ENCODE results near the gene CCDC182.

Gene CCDC182

GRCh38 chr17:57720386-57721035 lies 24.6 kb downstream of the CCDC182 start:
- DNase-seq (ENCODE audit: low read depth), result no peak
- H3K4me3 ChIP-seq (ENCODE audit: control insufficient read depth, low read depth, low read length), result no peak overlapping the region
- TF ChIP-seq CTCF (conservative IDR thresholded peaks at IDR 0.05; ENCODE audit: control insufficient read depth, insufficient read depth, low read depth, low read length), result no peak

GRCh38 chr17:57718878-57719277 lies 26.2 kb downstream of the CCDC182 start:
- no peak for TF ChIP-seq CTCF (conservative IDR thresholded peaks at IDR 0.05; ENCODE audit: control insufficient read depth, insufficient read depth, low read depth, low read length)
- no peak overlapping the region for H3K4me3 ChIP-seq (ENCODE audit: control insufficient read depth, low read depth, low read length)
- DNase-seq (ENCODE audit: low read depth), result no peak

GRCh38 chr17:57715981-57716380 lies 29.1 kb downstream of the CCDC182 start:
- TF ChIP-seq CTCF (conservative IDR thresholded peaks at IDR 0.05; ENCODE audit: control insufficient read depth, insufficient read depth, low read depth, low read length), result no peak
- no peak overlapping the region for H3K4me3 ChIP-seq (ENCODE audit: control insufficient read depth, low read depth, low read length)
- DNase-seq (ENCODE audit: low read depth), result no peak

DNA sequence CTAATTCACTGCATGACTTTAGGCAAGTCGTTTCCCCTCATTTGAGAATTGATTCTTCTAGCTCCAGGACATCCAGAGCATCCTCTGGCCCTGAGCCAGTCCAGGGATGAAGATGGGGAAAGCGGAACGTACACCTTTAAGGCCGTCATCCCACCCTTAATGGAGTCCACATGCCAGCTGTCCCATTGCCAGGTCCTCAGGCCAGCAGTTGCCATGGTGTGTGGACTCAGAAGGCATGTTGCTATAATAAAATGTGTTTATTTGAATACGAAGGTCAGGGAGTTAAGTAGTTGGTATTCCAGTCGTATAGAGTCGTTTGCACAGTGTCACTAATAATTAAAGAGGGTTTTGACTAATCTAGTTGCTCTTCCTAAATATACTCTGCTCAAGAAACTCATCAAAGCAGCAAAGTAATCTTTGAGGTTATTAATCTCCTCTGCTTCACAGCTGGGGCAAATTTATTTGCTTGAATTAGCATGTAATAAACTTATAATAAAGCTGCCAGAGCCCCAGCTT lies 30.4 kb downstream of the CCDC182 start:
- no peak for TF ChIP-seq CTCF (conservative IDR thresholded peaks at IDR 0.05; ENCODE audit: control insufficient read depth, insufficient read depth, low read depth, low read length)
- no peak for DNase-seq (ENCODE audit: low read depth)
- H3K4me3 ChIP-seq (ENCODE audit: control insufficient read depth, low read depth, low read length), result no peak overlapping the region

GRCh38 chr17:57713140-57713539 lies 32.0 kb downstream of the CCDC182 start:
- H3K4me3 ChIP-seq (ENCODE audit: control insufficient read depth, low read depth, low read length), result no peak overlapping the region
- no peak for TF ChIP-seq CTCF (conservative IDR thresholded peaks at IDR 0.05; ENCODE audit: control insufficient read depth, insufficient read depth, low read depth, low read length)
- DNase-seq (ENCODE audit: low read depth), result no peak

DNA sequence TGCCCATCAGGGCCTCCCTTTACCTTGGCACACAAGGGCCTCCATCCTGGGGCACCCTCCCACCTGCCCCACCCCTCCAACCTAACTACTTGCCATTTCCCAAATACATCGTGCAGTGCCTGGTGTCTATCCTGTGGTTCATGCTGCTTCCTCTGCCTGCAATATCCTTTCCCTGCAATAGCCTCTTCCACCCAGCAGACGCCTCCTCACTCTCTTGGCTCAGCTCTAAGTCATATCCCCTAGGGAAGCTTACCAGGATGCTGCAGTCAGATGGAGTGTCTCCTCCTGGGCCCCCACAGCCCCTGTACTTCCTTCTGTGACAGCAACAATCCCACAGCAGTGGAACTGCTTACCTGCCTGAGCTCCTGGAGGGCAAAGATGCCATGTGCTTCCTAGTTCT lies 36.7 kb downstream of the CCDC182 start:
- peak; percentile 20 for TF ChIP-seq CTCF (conservative IDR thresholded peaks at IDR 0.05; ENCODE audit: control insufficient read depth, insufficient read depth, low read depth, low read length)
- DNase-seq (ENCODE audit: low read depth), result peak; percentile 41
- H3K4me3 ChIP-seq (ENCODE audit: control insufficient read depth, low read depth, low read length), result no peak overlapping the region
